Measurements from ENCODE around the gene TBC1D22A. TPM values are rescaled to one million over a fixed set of nuclear protein-coding genes. Genes with fewer than 3 reads are reported as not detected.

TBC1D22A gene
- total RNA-seq, 1 donor from 2014 or later, result 18.9 TPM

- no peaks in the 10 kb centered on the region for H3K27me3 Mint-ChIP-seq (ENCODE audit: low read depth)
- H3K36me3 Mint-ChIP-seq (ENCODE audit: low read depth), result no peaks in the 10 kb centered on the region
- TF ChIP-seq, protein P1, sequence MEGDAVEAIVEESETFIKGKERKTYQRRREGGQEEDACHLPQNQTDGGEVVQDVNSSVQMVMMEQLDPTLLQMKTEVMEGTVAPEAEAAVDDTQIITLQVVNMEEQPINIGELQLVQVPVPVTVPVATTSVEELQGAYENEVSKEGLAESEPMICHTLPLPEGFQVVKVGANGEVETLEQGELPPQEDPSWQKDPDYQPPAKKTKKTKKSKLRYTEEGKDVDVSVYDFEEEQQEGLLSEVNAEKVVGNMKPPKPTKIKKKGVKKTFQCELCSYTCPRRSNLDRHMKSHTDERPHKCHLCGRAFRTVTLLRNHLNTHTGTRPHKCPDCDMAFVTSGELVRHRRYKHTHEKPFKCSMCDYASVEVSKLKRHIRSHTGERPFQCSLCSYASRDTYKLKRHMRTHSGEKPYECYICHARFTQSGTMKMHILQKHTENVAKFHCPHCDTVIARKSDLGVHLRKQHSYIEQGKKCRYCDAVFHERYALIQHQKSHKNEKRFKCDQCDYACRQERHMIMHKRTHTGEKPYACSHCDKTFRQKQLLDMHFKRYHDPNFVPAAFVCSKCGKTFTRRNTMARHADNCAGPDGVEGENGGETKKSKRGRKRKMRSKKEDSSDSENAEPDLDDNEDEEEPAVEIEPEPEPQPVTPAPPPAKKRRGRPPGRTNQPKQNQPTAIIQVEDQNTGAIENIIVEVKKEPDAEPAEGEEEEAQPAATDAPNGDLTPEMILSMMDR (IDR thresholded peaks at IDR 0.05), result no peak
- no peaks in the 10 kb centered on the region for H3K4me1 Mint-ChIP-seq (ENCODE audit: low read depth)
- no peaks in the 10 kb centered on the region for H3K9me3 Mint-ChIP-seq (ENCODE audit: low read depth)
- H3K27ac Mint-ChIP-seq (ENCODE audit: unreplicated experiment), result no peak overlapping the region
- peak; percentile 62 for DNase-seq (ENCODE audit: low spot score)
- no peak overlapping the region for H3K4me3 Mint-ChIP-seq (ENCODE audit: unreplicated experiment)
Observed at GRCh38 chr22:47123827-47124442, 361.5 kb downstream of the TBC1D22A start.

GRCh38 chr22:47124451-47124881 is 362.0 kb downstream of the TBC1D22A start:
- H3K9me3 Mint-ChIP-seq (ENCODE audit: low read depth), result no peaks in the 10 kb centered on the region
- no peaks in the 10 kb centered on the region for H3K27me3 Mint-ChIP-seq (ENCODE audit: low read depth)
- TF ChIP-seq, protein P1 (IDR thresholded peaks at IDR 0.05), result no peak
- H3K4me3 Mint-ChIP-seq (ENCODE audit: unreplicated experiment), result no peak overlapping the region
- DNase-seq (ENCODE audit: low spot score), result peak; percentile 87
- H3K27ac Mint-ChIP-seq (ENCODE audit: unreplicated experiment), result no peak overlapping the region
- H3K4me1 Mint-ChIP-seq (ENCODE audit: low read depth), result no peaks in the 10 kb centered on the region
- H3K36me3 Mint-ChIP-seq (ENCODE audit: low read depth), result no peaks in the 10 kb centered on the region

DNA sequence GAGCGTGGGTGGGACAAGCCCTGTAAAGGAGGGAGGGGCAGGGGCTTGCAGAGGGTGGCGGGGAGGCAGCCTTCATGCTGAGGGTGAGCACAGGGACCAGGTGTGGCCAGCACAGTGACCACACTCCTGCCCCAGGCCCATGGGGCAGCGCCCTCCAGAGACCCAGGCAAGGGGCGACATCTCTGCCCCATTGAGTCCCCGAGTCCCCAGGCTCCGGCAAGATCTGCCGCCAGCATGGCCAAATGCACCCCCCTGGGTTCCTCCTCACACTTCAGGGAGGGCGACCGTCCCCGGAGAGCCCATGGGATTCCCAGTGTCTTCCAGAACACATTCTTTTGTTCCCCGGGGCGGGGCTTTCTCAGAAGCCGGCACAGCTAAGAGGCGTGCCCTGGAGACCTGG is 362.5 kb downstream of the TBC1D22A start:
- H3K4me3 Mint-ChIP-seq (ENCODE audit: unreplicated experiment), result no peak overlapping the region
- H3K27ac Mint-ChIP-seq (ENCODE audit: unreplicated experiment), result no peak overlapping the region
- H3K4me1 Mint-ChIP-seq (ENCODE audit: low read depth), result no peaks in the 10 kb centered on the region

DNA sequence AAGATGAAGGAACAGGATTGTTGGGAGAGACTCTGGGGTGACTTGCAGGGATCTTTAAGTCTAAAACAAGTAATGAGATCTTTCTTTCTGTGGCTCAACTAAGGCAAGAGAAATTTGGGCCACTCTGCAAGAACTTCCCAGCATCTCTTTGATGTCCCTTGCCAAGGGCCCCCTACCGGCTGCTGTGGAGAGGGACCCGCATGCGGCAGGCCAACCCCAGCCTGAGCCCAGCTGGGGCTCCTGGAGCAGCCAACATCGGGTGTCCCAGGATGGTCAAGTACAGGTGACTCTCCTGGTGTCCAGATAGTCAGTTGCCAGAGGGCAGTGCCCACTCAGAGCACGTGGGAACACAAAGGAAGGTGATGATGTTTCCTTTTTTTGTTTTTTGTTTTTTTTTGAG is 363.2 kb downstream of the TBC1D22A start:
- Mint-ChIP-seq H3K9me3 (ENCODE audit: low read depth) (no peaks in the 10 kb centered on the region), H3K27me3 (ENCODE audit: low read depth) (no peaks in the 10 kb centered on the region), H3K4me1 (ENCODE audit: low read depth) (no peaks in the 10 kb centered on the region), H3K27ac (ENCODE audit: unreplicated experiment) (no peak overlapping the region), H3K4me3 (ENCODE audit: unreplicated experiment) (no peak overlapping the region), H3K36me3 (ENCODE audit: low read depth) (no peaks in the 10 kb centered on the region)
- DNase-seq (ENCODE audit: low spot score), result peak; percentile 73
- TF ChIP-seq, protein P1 (IDR thresholded peaks at IDR 0.05), result peak; percentile 38

More for the DNA sequence above, 362.5 kb downstream of the TBC1D22A start:
- DNase-seq (ENCODE audit: low spot score), result peak; percentile 87
- no peaks in the 10 kb centered on the region for H3K36me3 Mint-ChIP-seq (ENCODE audit: low read depth)
- no peaks in the 10 kb centered on the region for H3K27me3 Mint-ChIP-seq (ENCODE audit: low read depth)
- no peaks in the 10 kb centered on the region for H3K9me3 Mint-ChIP-seq (ENCODE audit: low read depth)
- TF ChIP-seq, protein P1 (IDR thresholded peaks at IDR 0.05), result no peak

DNA sequence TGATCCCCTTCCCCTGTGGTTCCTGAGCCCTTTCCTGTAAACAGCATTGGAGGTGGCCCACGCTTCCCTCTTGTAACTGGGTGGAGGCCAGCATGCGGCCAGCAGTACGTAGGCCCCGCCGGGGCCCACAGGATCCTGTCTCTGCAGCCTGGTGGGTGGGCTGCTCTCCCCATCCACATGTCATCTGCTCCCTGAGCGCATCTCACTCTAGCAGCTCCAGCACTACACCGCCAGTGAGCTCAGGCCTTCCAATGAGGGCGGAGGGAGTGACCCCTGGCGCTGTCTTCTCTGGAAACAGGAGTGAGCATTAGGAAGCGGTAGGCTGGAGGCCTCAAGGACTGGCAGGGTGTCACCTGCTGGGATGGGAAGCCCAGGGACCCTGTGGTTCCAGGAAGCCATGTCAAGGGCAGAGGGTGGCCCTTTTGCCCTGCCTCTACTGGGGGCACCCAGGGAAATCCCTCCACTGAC is 363.9 kb downstream of the TBC1D22A start:
- TF ChIP-seq, protein P1 (IDR thresholded peaks at IDR 0.05), result no peak
- Mint-ChIP-seq H3K9me3 (ENCODE audit: low read depth) (no peaks in the 10 kb centered on the region), H3K4me3 (ENCODE audit: unreplicated experiment) (no peak overlapping the region), H3K4me1 (ENCODE audit: low read depth) (no peaks in the 10 kb centered on the region), H3K36me3 (ENCODE audit: low read depth) (no peaks in the 10 kb centered on the region), H3K27ac (ENCODE audit: unreplicated experiment) (no peak overlapping the region), H3K27me3 (ENCODE audit: low read depth) (no peaks in the 10 kb centered on the region)
- peak; percentile 77 for DNase-seq (ENCODE audit: low spot score)
